ENCODE data around the gene LAT. TPM values are rescaled to one million over a fixed set of nuclear protein-coding genes. Genes with fewer than 3 reads are reported as not detected.

LAT gene
- total RNA-seq, 1 experiment from 2014 or later = 4.3 TPM

DNA sequence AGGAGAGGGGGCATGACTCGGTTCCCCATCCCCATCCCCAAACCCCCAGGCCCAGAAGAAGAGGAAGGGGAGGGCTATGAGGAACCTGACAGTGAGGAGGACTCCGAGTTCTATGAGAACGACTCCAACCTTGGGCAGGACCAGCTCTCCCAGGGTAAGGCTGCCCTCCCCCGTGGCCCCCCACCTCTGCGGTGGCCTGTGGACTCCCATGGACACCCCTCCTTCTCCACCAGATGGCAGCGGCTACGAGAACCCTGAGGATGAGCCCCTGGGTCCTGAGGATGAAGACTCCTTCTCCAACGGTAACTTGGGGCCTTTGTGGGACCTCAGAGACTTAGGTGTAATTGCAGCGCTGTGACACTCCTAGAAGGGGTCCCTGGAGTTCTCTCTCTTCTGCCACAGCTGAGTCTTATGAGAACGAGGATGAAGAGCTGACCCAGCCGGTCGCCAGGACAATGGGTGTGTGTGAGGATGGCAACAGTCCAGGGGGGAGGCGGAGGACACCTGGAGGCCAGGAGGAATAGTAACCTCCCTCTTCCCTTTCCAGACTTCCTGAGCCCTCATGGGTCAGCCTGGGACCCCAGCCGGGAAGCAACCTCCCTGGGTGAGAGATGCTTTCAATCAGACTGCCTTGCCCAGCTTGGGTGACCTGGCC, 47.5 kb upstream of the LAT start:
- Histone ChIP-seq H3K27me3 (ENCODE audit: insufficient read depth, low read length) (no peaks in the 10 kb centered on the region), H3K4me2 (ENCODE audit: insufficient read depth, insufficient read length, low read length) (no peak overlapping the region), H2AK5ac (ENCODE audit: insufficient read length, low read length) (no peak overlapping the region), H3K9ac (ENCODE audit: extremely low read depth, insufficient read length, low read length) (no peak overlapping the region), H3K9me3 (ENCODE audit: control insufficient read depth, low read depth, low read length) (no peaks in the 10 kb centered on the region), H4K20me1 (ENCODE audit: control insufficient read depth, insufficient read depth, insufficient read length) (no peaks in the 10 kb centered on the region), H2AFZ (ENCODE audit: low read length) (no peak overlapping the region), H3K4me1 (ENCODE audit: insufficient read depth, low read length) (no peaks in the 10 kb centered on the region), H3T11ph (ENCODE audit: low read length) (no peak overlapping the region), H3K23ac (ENCODE audit: insufficient read length, low read depth, low read length) (no peak overlapping the region), H3K23me2 (ENCODE audit: insufficient read length, low read depth, low read length, poor library complexity, severe bottlenecking) (peaks cover 5% of the 10 kb centered on the region), H2BK120ac (ENCODE audit: low read depth, low read length, poor library complexity, severe bottlenecking) (no peak overlapping the region), H4K5ac (ENCODE audit: insufficient read length, low read depth, low read length) (no peak overlapping the region), H3K56ac (ENCODE audit: insufficient read length, low read depth, low read length) (no peak overlapping the region), H3K79me1 (ENCODE audit: insufficient read depth, low read depth, low read length, poor library complexity, severe bottlenecking) (no peaks in the 10 kb centered on the region), H4K8ac (replicated peaks; ENCODE audit: insufficient read length, low read depth, low read length) (no peak overlapping the region), H2BK12ac (ENCODE audit: insufficient read length, low read depth, low read length) (no peak overlapping the region), H3K18ac (ENCODE audit: insufficient read length, low read depth, low read length) (no peak overlapping the region), H2BK5ac (ENCODE audit: insufficient read length, low read length) (no peak overlapping the region), H3K27ac (ENCODE audit: insufficient read length, low read depth, low read length) (no peak overlapping the region), H3K14ac (ENCODE audit: insufficient read depth, low read length) (no peak overlapping the region), H3K79me2 (ENCODE audit: insufficient read depth, low read length) (no peaks in the 10 kb centered on the region), H2BK15ac (ENCODE audit: low read depth, low read length) (no peak overlapping the region), H2BK20ac (ENCODE audit: low read depth, low read length, poor library complexity, severe bottlenecking) (no peak overlapping the region), H3K4ac (ENCODE audit: low read depth, low read length) (no peak overlapping the region), H4K91ac (ENCODE audit: insufficient read length, low read depth, low read length) (no peak overlapping the region)
- Mint-ChIP-seq H3K4me1 (peaks cover 5 to 6% of the 10 kb centered on the region in 2 experiments), H3K27me3 (ENCODE audit: low read depth) (peaks cover 15% of the 10 kb centered on the region), H3K4me3 (no peak overlapping the region), H3K36me3 (ENCODE audit: insufficient read depth in 1 of 3, low read depth in 3 of 3) (no peaks in the 10 kb centered on the region; a peak in 1 of 7 replicates), H3K27ac (no peak overlapping the region), H3K9me3 (no peaks in the 10 kb centered on the region)
- peak; percentile 35 for DNase-seq
- TF ChIP-seq, protein P1, sequence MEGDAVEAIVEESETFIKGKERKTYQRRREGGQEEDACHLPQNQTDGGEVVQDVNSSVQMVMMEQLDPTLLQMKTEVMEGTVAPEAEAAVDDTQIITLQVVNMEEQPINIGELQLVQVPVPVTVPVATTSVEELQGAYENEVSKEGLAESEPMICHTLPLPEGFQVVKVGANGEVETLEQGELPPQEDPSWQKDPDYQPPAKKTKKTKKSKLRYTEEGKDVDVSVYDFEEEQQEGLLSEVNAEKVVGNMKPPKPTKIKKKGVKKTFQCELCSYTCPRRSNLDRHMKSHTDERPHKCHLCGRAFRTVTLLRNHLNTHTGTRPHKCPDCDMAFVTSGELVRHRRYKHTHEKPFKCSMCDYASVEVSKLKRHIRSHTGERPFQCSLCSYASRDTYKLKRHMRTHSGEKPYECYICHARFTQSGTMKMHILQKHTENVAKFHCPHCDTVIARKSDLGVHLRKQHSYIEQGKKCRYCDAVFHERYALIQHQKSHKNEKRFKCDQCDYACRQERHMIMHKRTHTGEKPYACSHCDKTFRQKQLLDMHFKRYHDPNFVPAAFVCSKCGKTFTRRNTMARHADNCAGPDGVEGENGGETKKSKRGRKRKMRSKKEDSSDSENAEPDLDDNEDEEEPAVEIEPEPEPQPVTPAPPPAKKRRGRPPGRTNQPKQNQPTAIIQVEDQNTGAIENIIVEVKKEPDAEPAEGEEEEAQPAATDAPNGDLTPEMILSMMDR (conservative IDR thresholded peaks at IDR 0.05) = peak; percentile 27; the same call in 1 of the 3 replicates
- WGBS (ENCODE audit: extremely low coverage, insufficient read length, low lambda C conversion rate) = no CpG with 5 or more reads among the region's 14 CpGs
